T-helper 2 cell treated with Interferon-gamma antibody and Interleukin-4, amounts not matched to agents 5 μg/mL and 100 μg/mL, for 36 hours (primary cell): ENCODE data around the gene ATP11A.
"Not testable (repeated sequence)": the region's sequence is repeated elsewhere in the genome, so short reads cannot be mapped to it uniquely, and the experiment has no call there.

Experiments
- DNase-seq: peaks from one replicate; pipeline ENCODE4 v3.0.0; 2021; ENCODE audit warnings: low spot score
- H3K27ac Mint-ChIP-seq: one replicate; pipeline ENCODE4 v1.8.0; 2021; ENCODE audit warnings: mild to moderate bottlenecking, mixed read lengths
- H3K27me3 Mint-ChIP-seq: one replicate; pipeline ENCODE4 v1.8.0; 2021; ENCODE audit warnings: low read depth, mixed read lengths
- H3K36me3 Mint-ChIP-seq: one replicate; pipeline ENCODE4 v1.8.0; 2021; ENCODE audit warnings: low read depth, mixed read lengths
- H3K4me1 Mint-ChIP-seq: one replicate; pipeline ENCODE4 v1.8.0; 2021; ENCODE audit warnings: low read depth, mixed read lengths
- H3K4me3 Mint-ChIP-seq: one replicate; pipeline ENCODE4 v1.8.0; 2022; ENCODE audit warnings: mild to moderate bottlenecking, moderate library complexity, mixed read lengths
- H3K9me3 Mint-ChIP-seq: one replicate; pipeline ENCODE4 v1.8.0; 2021; ENCODE audit warnings: mixed read lengths

ATP11A gene

DNA sequence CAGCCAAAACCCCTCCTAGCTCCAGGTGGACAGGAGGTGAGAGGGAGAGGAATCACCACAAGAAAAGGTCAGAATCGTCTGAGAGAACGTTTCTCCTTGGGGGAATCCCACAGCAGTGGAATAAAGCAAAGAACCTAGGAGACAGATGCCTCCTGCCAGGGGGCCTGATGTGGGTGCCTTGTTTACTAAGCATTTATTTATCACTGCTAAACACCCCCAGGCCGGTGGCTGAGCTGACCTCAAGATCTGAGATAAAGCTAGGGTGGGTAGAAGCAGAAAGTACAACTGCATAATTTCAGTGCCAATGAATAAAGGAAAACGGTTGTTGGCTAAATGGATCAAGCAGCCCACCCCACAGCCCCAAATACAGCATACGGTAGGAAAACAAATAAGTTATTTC lies 33.9 kb upstream of the ATP11A start:
- no peaks in the 10 kb centered on the region for H3K36me3 Mint-ChIP-seq
- no peak overlapping the region for H3K27ac Mint-ChIP-seq
- no peak overlapping the region for H3K4me3 Mint-ChIP-seq
- DNase-seq = no peak
- H3K27me3 Mint-ChIP-seq = no peaks in the 10 kb centered on the region
- H3K4me1 Mint-ChIP-seq = no peaks in the 10 kb centered on the region
- H3K9me3 Mint-ChIP-seq = no peaks in the 10 kb centered on the region

DNA sequence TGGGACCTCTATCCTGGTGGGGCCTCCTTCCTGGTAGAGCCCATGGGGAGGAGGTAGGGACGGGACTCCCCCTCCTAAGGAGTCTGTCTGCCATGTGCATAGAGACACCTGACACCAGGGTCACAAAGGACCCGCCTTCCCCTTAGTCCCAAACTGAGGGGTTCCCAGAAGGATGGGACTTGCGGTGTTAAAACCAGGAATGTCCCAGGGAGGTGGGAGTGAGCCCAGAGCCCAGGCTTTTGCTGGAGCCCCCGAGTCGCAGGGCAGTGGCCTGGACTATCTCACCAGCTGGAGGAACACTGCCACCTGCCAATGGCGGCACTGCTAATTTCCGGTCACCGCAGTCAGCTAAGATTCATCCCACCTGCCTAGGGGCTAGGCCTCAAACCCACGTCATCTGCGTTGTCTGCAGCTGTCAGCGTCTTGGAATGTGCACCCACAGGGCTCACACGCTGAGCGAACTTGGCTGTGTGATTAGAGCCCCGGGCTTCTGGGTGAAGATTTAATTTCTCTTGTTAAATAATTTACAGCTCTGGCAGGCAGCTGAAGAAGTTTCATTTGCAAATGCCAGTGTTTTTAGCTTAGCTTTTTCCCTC lies 31.9 kb upstream of the ATP11A start:
- Mint-ChIP-seq H3K27me3 (no peaks in the 10 kb centered on the region), H3K9me3 (no peaks in the 10 kb centered on the region), H3K4me1 (no peaks in the 10 kb centered on the region), H3K27ac (no peak overlapping the region), H3K4me3 (no peak overlapping the region), H3K36me3 (no peaks in the 10 kb centered on the region)
- DNase-seq = no peak

DNA sequence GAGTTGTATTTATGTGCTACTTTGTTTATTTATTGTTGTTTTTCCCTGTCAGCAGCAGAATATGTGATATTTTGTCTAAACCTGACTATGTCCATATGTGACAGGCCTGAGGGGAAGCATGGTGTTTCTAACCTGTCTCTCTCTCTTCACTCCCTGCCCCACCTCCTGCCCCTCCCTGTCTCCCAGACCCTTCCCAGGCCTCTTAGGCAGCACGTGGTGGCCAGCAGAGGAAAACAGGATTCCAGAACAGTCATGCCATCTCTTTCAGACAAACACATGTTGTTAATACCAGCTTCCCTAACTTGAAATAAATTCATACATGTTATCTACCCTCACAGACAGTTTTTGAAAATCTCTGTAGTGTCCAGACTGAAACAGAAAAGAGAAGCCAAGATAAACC lies 31.0 kb upstream of the ATP11A start:
- Mint-ChIP-seq H3K4me3 (no peak overlapping the region), H3K9me3 (no peaks in the 10 kb centered on the region), H3K27me3 (no peaks in the 10 kb centered on the region), H3K4me1 (no peaks in the 10 kb centered on the region), H3K36me3 (no peaks in the 10 kb centered on the region), H3K27ac (no peak overlapping the region)
- no peak for DNase-seq

DNA sequence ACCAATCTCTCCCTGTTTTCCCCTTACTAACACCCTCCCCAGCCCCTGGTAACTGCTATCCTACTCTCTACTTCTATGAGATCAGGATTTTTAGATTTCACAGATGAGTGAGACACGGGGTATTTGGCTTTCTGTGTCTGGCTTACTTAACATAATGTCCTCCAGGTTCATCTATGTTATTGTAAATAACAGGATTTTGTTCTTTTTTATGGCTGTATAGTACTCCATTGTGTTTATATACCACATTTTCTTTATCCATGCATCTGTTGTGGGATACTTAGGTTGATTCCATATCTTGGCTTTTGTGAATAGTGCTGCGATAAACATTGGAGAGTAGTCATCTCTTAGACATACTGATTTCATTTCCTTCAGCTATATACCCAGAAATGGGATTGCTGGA lies 28.5 kb upstream of the ATP11A start:
- no peaks in the 10 kb centered on the region for H3K4me1 Mint-ChIP-seq
- H3K27me3 Mint-ChIP-seq = no peaks in the 10 kb centered on the region
- no peak overlapping the region for H3K27ac Mint-ChIP-seq
- DNase-seq = no peak
- no peak overlapping the region for H3K4me3 Mint-ChIP-seq
- H3K9me3 Mint-ChIP-seq = no peaks in the 10 kb centered on the region
- no peaks in the 10 kb centered on the region for H3K36me3 Mint-ChIP-seq

DNA sequence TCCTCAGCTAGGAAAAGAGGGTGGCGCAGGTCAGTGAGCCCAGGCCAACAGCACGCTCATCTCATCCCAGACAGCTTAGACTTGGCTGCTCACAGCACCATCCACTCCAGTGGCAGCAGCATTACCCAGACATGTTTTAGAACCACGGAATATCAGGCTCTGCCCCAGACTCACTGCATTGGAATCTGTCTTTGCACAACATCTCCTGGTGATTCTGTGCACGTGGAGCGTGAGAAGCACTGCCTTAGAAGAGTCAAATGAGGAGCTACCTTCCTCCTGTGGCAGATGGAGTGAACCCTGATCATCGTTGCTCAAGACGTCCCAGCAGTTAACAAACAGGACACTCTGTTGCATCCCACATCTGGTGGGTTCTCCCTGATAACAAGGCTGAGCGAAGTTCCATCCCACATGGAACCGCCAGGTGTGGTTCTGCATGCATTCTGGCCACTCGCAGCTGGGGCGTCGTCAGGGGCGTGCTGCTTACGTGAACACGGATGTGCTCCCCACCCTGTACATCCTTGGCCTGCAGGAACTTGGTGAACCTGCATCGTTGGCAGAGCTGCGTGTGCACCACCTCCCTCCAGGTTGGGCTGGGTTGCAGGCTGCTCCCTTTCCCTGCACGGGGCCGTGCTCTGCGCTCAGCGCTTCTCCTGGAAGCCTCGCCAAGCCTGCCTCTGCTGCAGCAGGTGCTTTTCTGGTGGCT lies 25.2 kb upstream of the ATP11A start:
- no peak overlapping the region for H3K27ac Mint-ChIP-seq
- H3K9me3 Mint-ChIP-seq = no peaks in the 10 kb centered on the region
- no peaks in the 10 kb centered on the region for H3K4me1 Mint-ChIP-seq
- H3K36me3 Mint-ChIP-seq = no peaks in the 10 kb centered on the region
- no peak overlapping the region for H3K4me3 Mint-ChIP-seq
- no peaks in the 10 kb centered on the region for H3K27me3 Mint-ChIP-seq
- no peak for DNase-seq

DNA sequence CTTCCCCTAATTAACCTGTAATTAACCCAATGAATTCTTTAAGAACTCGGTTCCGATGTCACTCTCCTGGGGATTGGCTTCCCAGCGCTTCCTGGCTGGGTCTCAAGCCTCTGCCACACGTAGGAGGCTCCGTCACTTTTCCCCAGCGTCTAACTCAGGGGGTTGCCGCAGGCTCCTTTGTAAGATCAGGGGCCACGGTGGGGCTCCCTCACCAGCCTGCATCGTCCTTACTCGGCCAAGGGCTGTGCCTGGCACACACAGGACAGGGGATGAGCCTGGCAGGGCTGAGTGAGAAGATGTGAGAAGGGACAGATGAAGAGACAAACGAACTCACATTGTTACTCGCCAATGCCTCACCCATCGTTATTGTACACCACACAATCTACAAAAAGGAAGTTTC lies 20.9 kb upstream of the ATP11A start:
- DNase-seq = no peak
- H3K4me3 Mint-ChIP-seq = no peak overlapping the region
- no peaks in the 10 kb centered on the region for H3K9me3 Mint-ChIP-seq
- no peaks in the 10 kb centered on the region for H3K36me3 Mint-ChIP-seq
- H3K27ac Mint-ChIP-seq = no peak overlapping the region
- peaks cover 11% of the 10 kb centered on the region for H3K4me1 Mint-ChIP-seq
- no peaks in the 10 kb centered on the region for H3K27me3 Mint-ChIP-seq

DNA sequence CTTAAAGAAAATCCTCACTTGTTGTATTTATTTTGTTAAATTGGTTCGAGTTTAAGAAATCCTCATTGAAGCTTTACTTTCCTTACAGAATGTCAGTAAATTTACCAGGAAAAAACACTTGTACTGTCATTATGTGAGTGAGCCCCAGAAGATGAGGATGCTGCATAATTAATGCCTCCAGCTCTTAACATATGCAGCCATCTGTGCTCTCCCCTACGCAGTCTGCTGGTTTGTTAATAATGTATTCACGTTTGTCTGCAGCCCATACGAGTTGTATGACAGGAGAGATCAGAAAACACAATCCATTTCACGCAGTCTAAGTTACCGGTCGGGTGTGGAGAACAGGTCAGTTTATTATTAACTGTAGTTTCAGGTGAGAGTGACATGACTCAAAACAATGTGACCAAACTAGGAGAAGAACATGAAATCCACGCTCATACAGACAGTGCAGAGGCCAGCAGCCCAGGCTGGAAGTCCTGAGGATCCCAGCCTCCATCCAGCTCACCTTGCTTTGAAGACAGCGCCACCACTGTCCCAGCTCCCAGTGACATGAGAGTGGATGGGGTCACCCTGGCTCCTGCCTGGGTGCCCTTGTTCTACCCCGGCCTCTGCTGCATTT lies 19.8 kb upstream of the ATP11A start:
- no peaks in the 10 kb centered on the region for H3K27me3 Mint-ChIP-seq
- DNase-seq = no peak
- no peak overlapping the region for H3K27ac Mint-ChIP-seq
- no peaks in the 10 kb centered on the region for H3K36me3 Mint-ChIP-seq
- H3K4me3 Mint-ChIP-seq = no peak overlapping the region
- H3K4me1 Mint-ChIP-seq = peaks cover 18% of the 10 kb centered on the region
- H3K9me3 Mint-ChIP-seq = no peaks in the 10 kb centered on the region

DNA sequence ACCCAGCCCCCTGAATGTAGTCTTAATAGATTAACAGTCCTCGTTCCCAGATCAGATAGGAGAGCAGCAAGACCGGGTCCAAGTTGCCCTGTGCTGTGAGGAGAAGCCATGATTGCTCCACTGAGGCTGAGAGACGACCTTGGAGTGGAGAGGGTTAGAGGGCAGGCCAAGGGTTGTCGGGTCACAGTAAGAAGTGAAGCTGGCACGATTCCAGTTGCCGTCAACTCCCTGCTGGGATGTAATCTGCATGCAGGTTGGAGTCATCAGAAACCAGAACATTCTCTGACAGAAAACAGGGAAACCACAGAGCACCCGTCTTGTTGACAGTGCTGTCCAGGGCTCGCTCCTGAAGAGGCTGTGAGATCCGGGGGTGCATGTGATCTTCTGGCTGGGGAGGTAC lies 19.0 kb upstream of the ATP11A start:
- DNase-seq = no peak
- Mint-ChIP-seq H3K36me3 (no peaks in the 10 kb centered on the region), H3K4me1 (peaks cover 21% of the 10 kb centered on the region)

DNA sequence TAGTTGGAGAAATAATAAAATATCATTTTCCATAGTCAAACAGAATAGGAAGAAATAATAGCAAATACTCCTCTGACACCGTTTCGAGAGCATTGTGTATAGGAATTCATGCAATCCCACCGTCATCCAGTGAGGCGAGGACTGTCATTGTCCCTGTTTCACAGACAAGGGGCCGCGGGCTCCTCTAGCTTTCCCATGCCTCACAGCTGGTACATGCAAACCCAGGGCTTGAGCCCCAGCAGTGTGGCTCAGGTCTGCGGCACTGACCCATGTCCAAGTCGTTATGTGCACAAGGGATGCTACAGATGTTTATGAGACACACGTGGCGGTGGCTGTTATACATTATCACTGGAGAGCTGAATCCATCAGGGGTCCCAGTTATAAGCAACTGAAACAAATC lies 18.5 kb upstream of the ATP11A start:
- Mint-ChIP-seq H3K9me3 (no peaks in the 10 kb centered on the region), H3K4me3 (no peak overlapping the region), H3K27ac (no peak overlapping the region), H3K36me3 (no peaks in the 10 kb centered on the region), H3K27me3 (no peaks in the 10 kb centered on the region), H3K4me1 (peaks cover 21% of the 10 kb centered on the region)
- DNase-seq = no peak

More for the DNA sequence above, 19.0 kb upstream of the ATP11A start:
- no peaks in the 10 kb centered on the region for H3K27me3 Mint-ChIP-seq
- no peaks in the 10 kb centered on the region for H3K9me3 Mint-ChIP-seq
- H3K27ac Mint-ChIP-seq = no peak overlapping the region
- no peak overlapping the region for H3K4me3 Mint-ChIP-seq

DNA sequence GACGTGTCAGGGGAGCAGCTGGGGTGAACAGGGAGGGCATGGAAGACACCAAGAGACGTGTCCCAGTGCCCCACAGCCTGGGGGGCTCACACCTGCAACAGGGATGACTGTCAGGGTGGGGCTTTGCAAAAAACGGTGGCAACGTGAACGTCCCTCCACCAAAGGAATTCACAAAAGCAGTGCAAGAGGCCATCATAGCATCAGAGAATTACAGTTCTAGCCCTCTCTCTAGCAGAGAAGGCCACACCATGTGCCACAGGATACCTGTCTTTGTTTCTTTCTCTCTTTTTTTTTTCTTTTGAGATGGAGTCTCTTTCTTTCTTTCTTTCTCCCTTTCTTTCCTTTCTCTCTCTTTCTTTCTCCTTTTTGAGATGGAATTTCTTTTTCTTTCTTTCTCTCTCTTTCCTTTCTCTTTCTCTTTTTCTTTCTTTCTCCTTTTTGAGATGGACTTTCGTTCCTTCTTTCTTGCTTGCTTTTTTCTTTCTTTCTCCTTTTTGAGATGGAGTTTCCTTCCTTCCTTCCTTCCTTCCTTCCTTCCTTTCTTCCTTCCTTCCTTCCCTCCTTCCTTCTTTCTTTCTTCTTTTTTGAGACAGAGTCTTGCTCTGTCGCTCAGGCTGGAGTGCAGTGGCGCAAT lies 17.1 kb upstream of the ATP11A start:
- Mint-ChIP-seq H3K4me3 (no peak overlapping the region), H3K36me3 (no peaks in the 10 kb centered on the region), H3K27ac (no peak overlapping the region)

DNA sequence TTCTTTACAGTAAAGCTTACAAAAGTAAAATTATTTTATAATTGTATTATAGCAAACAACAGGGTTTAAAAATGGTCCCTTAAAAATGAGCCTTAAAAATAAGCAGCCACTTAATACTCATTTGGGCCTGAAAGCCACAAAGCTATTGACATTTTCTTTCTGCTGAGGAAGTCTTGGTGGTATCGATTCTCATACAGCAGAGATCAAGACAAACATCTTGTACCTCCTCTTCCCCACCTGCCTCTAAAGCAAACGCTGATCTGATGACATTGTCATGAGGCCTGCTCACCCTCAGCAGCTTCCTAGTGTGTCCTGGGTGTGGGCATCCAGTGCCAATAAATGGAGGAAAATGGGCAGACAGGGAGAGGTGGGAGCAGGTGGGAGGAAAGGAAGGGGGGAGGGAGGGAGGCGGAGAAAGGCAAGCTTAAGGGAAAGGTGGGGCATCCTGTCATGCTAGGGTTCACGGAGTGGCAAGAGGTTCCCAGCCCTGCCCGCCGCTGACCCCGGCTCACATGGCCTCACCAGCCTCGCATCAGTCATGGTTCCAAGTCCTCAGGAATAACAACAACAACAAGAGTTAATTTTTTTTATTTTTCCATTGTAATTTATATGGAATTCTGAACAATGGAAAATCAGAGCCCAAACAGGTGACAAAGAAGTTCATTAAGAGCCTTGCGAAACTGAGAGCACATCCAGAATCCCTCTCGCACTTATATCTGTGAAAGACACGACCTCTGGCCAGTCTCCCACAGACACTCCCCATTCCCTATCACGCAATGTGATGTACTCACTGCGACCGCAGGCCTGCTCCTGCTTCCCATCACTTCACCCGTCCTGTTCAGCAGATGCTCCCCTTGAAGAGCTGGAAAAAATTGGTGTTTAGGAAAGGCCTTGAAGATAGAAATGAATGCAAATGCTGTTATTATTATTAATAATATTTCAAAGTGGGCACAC lies 15.1 kb upstream of the ATP11A start:
- Mint-ChIP-seq H3K9me3 (no peaks in the 10 kb centered on the region), H3K36me3 (no peaks in the 10 kb centered on the region), H3K4me1 (peaks cover 21% of the 10 kb centered on the region), H3K27me3 (no peaks in the 10 kb centered on the region), H3K4me3 (peak overlapping the region; percentile 39), H3K27ac (peak overlapping the region; percentile 20)
- no peak for DNase-seq

More for the DNA sequence above, 17.1 kb upstream of the ATP11A start:
- no peak for DNase-seq
- H3K9me3 Mint-ChIP-seq = no peaks in the 10 kb centered on the region
- H3K4me1 Mint-ChIP-seq = peaks cover 21% of the 10 kb centered on the region
- no peaks in the 10 kb centered on the region for H3K27me3 Mint-ChIP-seq

DNA sequence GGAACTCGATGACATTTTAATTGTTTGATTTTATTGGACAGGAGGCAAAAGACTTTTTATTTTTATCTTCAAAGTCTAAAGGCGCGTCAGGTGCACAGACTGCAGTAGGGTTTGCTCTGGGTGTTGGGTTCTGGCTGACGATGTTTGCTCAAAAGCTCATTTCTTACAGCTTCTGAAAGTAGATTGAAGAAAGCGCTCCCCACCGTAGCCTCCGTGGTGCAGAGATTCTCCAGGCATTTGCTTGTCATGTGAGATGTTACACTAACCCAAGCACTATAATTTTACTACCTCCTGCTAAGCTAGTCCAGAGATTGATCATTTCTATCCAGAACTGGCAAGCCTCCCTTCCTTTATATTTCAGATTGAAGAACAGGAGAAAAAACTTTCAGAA lies 14.5 kb upstream of the ATP11A start:
- no peaks in the 10 kb centered on the region for H3K36me3 Mint-ChIP-seq
- no peaks in the 10 kb centered on the region for H3K27me3 Mint-ChIP-seq
- H3K27ac Mint-ChIP-seq = no peak overlapping the region
- H3K9me3 Mint-ChIP-seq = no peaks in the 10 kb centered on the region
- no peak overlapping the region for H3K4me3 Mint-ChIP-seq
- no peak for DNase-seq
- H3K4me1 Mint-ChIP-seq = peaks cover 21% of the 10 kb centered on the region

DNA sequence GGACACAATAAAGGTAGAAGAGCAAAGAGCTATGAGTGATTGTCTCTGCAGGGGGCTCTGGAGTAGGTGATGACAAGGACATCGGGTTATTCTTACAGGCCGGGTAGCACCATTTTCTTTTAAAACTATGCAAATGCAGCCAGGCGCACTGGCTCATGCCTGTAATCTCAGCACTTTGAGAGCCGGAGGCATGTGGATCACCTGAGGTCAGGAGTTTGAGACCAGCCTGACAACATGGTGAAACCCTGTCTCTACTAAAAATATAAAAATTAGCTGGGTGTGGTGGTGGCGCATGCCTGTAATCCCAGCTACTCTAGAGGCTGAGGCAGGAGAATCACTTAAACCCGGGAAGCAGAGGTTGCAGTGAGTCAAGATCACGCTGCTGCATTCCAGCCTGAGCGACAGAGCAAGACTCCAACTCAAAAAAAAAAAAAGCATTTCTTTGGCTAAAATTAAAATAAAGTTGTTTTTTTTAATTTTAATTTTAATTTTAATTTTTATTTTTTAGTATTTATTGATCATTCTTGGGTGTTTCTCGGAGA lies 12.3 kb upstream of the ATP11A start:
- not testable (repeated sequence) for H3K27me3 Mint-ChIP-seq, H3K9me3 Mint-ChIP-seq, DNase-seq, H3K4me3 Mint-ChIP-seq, H3K27ac Mint-ChIP-seq, H3K36me3 Mint-ChIP-seq
- peaks cover 21% of the 10 kb centered on the region for H3K4me1 Mint-ChIP-seq
